HG03139 (cell line): Measurements from ENCODE around the gene IMP4.

ENCODE experiments used
- ATAC-seq: cut with Tn5 transposase; IDR thresholded peaks from one replicate; pipeline ENCODE4 v1.9.1; 2021; ENCODE audit not compliant: unreplicated experiment

Gene IMP4

DNA sequence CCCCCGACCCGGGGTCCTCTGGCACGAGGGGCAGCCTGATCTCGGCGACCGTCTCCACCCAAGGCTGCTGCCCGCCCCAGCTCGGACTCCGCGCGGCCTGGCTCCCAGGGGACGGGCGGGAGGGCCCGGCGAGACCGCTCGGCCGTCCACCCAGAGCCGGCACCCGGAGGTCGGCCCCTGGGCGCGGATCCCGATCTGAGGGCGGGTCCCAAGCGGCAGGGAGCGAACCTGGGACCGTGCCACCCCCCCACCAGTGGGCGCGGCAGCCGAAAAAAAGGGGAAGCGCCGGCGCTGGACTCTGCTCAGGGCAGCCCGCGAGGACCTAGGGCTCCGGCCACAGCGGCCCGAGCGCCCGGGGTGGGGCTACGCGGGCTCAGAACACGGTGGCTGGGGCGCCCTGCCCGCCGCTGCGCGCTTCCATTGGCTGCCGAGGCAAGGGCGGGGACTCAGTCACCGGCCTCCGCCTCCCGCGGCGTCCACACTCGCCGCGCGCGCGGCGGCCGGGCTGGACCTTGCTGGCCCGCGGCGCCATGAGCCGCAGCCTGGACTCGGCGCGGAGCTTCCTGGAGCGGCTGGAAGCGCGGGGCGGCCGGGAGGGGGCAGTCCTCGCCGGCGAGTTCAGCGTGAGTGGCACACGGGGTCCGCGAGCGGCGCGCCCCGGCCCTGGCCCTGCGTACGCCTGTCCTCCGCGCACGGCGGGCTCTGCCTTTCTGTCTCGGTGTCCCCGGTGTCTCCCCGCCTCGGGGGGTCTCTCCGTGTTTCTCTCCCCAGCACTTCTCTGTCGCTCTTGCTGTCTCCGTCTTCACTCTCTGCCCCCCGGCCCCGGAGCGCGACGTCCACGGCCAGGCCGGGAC, 13.1 kb downstream of the IMP4 start, which contains the start of gene PTPN18:
TSS of gene PTPN18 (plus strand) at position 479 of the 854 bp plus-strand sequence. CDS start at position 531, 52 bp downstream.
- ATAC-seq: peak; percentile 86

DNA sequence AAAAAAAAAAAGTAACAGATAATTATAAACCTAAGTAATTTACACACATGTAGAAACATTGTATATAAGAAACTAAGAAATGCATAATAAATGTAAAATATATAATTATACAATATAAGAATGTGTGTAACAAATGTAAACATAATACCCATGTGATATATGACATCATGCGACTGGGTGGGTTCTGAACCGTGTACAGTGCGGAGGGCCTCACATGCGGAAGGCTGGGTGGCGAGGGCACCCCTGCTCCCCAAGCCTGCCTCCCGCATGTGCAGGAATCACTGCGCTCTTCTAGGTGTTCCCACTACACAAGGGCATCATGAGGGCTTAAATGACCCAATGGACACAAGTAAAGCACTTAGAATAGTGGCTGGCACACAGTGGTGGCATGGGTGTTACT, 15.2 kb downstream of the IMP4 start:
- no peak for ATAC-seq

DNA sequence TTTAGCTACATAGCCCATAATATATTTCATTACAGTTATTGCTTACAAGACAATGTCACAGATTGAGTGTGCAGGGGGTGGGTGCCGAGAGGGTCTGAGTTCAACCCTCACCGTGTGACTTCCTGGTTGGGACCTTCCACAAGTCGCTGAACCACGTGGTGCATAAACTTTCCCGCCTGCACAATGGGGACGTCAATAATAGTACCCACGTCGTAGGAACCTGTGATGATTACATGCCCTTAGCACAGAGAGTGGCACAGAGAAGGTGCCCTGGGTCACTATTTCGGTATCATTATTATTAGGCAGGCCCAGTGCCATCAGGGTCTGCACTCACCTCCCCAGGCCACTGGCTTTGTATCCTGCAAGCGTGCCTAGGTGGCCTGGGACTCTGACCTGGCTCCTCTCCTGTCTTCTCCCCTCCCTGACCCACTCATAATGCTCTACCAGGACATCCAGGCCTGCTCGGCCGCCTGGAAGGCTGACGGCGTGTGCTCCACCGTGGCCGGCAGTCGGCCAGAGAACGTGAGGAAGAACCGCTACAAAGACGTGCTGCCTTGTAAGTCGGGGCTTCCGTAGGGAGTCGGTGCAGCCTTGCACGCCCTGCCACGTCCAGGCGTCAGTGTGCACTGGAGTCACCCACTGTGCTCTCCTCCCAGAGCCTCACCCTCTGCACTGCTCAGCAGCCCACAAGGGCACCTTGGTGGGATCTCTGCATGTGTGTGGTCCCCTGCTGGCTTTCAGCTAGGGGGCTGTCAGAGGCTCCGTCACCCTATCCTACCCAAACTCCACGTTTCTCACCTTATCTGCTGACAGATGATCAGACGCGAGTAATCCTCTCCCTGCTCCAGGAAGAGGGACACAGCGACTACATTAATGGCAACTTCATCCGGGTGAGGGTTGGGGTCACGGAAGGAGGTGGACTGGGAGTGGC, 16.0 kb downstream of the IMP4 start:
- ATAC-seq: no peak

DNA sequence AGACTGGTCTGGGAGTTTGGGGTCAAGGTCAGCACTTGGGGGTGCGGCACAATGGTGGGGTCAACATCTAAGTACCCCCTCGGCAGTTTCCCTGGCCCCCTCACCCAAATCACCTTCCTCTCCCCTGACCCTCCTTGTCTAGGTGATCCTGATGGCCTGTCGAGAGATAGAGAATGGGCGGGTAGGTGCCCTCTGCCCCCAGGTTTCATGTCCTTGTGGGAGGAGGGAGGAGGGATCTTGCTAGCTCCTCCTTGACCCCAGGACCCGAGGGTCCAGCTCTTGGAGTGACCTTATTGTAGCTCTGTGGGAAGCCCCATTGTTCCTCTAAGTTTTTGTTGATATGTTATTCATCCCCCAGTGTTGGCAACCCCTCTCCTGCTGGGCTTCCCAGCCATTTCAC, 16.8 kb downstream of the IMP4 start:
- no peak for ATAC-seq

DNA sequence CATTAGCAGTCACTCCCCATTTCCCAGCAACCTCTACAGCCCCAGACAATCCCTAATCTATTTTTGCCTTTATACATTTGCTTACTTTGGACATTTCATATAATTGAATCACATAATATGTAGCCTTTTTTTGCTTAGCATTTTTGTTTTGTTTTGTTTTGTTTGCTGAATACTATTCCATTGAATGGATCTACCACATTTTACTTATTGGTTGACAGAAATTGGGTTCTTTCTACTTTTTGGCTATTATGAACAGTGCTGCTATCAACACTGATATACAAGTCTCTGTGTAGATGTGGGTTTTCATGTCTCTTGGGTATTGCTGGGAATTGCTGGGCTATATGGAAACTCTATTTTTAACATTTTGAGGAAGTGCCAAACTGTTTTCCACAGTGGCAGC, 20.8 kb downstream of the IMP4 start:
- no peak for ATAC-seq

DNA sequence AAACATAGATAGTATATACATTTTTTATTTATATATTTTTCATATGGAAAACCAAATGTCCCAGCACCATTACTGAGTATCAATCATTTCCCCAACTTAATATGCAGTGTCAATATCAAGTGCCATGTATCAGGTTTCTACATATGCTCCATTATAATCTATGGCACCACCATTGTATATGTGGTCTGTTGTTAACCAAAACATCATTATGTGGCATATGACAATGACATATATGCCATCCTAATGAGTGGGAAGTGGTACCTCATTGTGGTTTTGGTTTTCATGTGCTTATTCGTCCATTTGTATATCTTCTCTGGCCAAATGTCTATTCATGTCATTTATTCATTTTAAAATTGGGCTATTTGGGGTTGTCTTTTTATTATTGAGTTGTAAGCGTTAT, 22.4 kb downstream of the IMP4 start:
- ATAC-seq: no peak

DNA sequence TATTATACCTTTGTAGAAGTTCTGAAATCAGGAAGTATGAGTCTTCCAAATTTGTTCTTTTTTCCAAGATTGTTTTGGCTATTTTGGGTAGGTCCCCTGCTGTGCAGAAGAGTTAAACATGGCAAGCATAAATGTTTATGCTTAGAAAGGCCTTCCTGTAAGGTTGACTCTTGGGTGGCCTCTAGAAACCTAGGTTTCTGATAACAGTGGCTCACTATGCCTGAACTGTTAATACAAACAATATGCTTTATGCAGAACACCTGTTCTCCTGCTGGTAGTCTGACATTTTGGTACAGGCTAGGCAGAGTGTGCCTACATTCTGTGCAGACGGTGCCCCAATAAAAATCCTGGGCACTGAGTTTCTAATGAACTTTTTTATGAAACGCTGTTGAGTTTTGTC, 23.3 kb downstream of the IMP4 start:
- no peak for ATAC-seq

DNA sequence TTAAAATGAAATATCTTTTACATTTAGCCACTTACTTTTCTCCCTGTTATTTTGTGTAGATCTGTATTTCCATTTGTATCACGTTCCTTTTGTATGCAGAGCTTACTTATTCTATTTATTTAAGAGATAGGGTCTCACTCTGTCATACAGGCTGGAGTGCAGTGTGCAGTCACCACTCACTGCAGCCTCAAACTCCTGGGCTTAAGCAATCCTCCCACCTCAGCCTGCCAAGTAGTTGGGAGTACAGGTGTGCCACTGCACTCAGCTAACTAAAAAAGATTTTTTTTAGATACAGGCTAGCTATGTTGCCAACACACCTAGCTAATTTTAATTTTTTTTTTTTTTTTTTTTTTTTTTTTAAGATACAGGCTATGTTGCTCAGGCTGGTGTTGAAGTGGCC, 24.0 kb downstream of the IMP4 start:
- ATAC-seq: no peak

DNA sequence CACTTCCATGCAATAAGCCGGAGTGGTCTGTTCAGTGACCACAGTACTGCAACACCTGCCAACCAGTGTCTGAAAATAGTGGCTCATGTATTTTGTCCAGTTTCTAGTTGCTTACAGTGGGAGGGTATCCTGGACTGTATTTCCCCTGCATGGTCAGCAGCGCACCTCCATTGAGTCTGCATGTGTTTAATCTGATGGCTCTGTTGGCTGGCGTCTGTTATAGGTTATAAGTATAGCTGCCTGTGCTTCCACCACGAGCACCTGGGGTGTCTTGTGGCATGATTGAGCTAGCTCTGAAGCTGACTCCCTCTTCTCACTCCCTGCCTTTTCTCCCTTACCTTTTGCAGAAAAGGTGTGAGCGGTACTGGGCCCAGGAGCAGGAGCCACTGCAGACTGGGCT, 26.1 kb downstream of the IMP4 start:
- ATAC-seq: no peak

DNA sequence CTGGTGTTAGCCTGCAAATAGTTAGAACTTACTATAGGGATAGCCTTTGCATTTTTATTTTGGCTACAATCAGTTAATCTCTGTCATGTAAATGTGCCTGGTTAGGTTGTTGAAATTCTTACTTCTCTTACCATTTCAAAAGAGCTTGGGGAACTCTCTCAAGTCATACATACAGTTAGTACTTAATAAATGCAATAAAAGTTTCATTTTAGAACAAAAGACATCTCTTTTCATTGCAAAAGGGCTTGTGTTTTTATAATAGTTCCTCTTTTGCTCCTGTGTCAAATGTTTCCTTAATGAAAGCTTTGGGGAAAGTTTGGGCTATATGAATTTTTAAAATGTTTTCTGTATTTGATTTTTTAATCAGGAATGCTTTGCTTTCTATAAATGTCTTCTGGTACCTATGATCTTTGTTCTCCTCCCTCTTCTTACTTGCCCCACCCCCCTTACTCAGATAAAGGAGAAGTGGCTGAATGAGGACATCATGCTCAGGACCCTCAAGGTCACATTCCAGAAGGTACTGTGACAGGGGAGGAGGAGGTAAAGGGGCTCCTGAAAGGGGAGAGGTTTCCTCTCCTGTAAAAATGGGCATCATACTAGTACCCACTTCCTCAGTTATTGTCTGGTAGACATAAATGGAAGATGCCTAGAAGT, 26.7 kb downstream of the IMP4 start:
- no peak for ATAC-seq

DNA sequence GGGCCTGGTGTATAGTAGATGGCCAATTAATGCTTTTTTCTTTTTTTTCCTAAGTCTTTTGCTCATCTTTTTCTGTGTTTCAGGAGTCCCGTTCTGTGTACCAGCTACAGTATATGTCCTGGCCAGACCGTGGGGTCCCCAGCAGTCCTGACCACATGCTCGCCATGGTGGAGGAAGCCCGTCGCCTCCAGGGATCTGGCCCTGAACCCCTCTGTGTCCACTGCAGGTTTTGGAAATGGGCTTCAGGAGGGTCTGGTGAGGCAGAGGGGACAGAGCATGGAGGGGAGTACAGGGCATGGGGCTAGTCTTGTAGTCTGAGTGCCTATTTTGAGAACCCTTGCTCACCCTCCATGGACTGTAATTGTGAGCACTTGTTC, 27.3 kb downstream of the IMP4 start:
- ATAC-seq: no peak

DNA sequence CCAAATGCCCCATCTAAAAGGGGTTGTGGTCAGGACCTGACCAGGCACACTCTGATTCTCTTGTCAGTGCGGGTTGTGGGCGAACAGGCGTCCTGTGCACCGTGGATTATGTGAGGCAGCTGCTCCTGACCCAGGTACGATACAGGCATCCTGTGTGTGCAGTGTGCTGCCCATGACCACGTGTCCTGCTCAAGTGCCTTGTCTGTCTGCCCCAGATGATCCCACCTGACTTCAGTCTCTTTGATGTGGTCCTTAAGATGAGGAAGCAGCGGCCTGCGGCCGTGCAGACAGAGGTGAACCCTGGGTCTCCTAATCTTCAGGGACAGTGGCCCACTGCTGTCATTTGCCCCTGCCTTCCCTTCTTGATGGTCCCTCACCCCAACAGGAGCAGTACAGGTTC, 27.8 kb downstream of the IMP4 start:
- ATAC-seq: no peak

DNA sequence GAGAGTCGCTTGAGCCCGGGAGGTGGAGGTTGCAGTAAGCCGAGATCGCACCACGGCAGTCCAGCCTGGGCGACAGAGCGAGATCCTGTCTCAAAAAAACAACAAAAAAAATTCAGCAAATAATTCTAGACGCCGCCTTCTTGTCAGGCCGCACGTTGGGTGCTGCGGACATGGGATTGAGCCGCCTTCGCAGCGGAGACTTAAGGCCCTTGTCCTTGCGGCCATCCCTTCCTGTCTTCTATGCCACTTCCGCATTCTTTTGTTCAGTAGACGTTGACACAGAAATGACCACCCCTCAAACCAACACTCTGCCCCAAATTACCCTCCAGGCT, 29.0 kb downstream of the IMP4 start:
- no peak for ATAC-seq

DNA sequence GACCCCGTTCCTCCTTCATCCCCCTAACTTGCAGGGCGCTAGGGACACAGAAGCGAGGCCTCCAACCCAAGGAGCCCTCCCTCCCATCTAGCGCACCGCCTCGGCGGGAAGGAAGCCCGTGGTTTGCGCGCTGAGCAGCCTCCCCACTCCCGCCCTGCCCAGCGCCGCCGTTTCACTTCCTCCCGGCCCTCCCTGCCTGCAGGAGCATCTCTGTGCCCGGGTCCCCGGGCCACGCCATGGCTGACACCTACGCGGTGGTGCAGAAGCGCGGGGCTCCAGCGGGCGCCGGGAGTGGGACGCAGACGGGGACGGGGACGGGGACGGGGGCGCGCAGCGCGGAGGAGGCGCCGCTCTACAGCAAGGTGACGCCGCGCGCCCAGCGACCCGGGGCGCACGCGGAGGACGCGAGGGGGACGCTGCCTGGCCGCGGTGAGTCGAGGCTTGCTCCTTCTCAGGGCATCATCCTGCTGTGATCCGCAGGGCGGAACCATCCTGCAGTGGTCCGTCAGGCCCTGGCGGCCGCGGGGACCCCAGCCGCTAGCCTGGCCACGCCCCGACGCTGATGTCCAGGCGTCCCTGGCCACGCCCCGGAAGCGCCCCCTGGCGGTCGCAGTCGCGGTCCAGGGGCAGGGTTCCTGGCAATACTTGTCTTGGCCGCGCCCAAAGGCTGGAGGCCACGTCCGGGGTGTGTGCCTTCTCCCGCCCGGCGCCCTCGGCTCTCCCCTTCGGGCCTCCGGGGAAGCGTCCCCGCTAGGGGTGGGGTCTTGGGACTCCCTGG, 29.5 kb downstream of the IMP4 start:
- peak; percentile 63 for ATAC-seq

DNA sequence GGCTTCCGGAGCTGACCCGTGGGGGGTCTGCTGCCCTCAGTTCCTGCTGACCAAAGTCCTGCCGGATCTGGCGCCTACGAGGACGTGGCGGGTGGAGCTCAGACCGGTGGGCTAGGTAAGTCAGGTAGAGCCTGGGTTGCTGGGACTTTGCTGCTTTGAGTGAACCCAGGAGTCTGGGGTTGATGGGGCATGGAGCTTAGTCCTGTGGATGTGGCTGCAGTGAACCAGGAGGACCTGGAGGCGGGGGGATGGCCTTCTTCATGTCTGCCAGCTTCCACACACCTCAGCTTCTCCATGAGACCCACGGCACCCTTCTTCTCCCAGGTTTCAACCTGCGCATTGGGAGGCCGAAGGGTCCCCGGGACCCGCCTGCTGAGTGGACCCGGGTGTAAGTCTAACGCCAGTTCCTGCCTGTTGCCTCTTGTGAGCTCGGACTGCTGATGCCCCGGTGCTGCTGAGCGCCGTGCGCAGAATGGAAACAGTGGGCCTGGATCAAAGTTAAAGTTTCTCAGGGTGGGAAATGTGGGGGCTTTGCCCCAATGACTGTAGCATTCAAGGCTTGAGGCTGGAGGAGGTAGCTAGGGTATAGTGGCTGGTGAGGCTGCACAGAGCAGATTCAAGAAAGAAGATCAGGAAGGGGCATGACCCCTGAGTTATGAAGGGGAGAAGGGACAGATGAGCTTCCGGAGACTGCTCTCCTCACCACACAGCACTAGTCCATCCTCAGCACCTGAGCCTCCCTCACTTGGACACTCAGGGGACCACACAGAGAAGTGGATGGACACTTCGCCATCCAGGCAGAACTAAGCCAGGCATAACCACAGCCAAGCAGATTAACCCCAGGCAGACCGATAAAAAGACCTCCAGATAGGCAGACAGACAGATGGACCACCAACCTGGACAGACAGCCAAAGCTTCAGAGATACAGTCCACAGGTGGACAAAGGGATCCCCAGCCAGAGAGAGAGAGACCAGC, 30.4 kb downstream of the IMP4 start:
- ATAC-seq: no peak

DNA sequence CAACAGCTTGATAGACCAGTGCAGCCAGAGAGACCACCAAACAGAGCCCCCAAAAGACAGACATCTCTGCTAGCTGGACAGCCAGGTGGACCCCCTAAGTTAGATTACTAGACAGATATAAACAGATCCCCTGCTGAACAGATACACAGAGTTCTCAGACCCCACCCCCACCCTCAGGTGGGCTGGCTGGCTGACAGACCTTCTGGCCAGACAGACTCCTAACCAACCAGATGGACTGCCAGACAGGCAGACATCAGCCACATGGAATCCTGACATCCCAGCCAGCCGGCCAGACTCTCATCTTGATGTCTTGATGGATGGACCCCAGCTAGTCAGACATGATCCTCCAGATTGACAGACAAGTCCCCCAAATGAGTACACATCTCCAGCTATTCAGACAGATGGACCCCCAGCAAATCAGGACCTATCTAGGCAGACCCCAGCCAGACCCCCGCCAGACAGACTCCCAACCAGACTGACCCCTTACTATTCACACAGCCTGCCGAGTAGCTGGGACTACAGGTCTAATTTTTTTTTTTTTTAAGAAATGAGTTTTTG, 31.2 kb downstream of the IMP4 start:
- no peak for ATAC-seq

DNA sequence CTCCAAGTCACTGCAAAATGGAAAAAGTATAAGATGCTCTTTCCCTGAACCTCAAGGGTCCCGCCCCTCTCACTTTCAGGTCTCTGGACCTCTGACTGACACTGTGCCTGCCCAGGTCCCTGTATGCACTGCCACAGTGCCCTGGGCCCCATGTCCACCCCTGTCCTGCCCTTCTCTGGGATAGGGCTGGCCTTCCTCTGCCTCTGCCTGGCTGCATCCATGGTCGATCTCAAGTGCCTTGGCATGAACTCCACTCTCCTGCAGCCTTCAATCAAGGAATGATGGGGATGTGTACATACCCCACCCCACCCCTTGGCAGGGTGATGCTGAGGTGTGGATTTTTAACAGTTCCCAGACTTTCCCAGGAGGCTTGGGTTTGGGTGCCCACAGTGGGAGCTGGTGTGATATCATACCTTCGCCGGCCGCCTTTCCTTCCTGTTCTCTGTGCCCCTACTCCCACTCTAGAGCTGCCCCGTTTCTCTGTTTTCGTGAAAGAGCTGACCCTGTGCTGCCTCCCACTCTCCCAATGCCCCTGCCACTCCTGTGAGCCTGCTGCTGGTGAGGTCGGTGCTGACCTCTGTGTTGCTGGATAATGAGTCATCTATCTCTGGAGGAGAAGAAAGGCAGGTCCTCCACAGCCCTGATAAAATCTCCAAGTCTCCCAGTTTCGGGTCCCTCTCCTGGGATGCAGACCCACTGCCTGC, 32.0 kb downstream of the IMP4 start:
- ATAC-seq: no peak

DNA sequence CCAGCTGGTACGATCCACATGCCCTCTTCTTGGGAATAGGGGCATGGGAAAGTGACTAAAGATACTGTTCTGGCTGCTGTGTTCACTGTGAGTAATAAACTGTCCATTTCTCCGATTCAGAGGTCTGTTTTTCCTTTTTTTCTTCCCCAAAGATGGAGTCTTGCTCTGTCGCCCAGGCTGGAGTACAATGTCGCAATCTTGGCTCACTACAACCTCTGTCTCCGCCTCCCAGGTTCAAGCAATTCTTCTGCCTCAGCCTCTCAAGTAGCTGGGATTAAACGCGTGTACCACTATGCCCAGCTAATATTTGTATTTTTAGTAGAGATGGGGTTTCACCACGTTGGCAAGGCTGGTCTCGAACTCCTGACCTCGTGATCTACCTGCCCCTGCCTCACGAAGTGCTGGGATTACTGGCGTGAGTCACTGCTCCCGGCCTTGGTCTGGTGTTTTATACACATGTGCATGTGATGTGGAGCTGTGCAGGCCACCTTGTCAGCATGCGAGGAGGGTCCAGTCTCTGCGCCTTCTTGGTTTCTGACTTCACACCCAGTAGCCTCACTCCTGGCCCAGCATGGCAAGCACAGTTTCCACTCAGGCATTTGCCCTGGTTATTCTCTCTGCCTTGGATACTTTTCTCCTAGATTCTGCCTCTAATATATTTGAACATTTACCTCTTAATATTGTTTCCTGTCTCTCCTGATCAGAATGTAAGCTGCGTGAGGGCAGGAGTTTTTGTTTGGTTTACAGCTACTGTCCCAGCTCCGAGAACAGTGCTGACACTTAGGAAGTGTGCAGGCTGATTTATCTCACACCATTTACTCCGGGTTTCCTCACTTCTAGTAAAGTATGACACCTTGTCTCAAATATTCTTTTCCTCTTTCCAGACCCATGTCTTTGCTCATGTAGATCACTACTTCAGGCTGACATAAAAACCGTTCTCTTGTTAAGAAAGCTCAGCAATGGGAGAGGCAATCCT, 32.9 kb downstream of the IMP4 start:
- no peak for ATAC-seq
